Measurements from ENCODE around the gene CFAP299. TPM values are rescaled to one million over a fixed set of nuclear protein-coding genes. Genes with fewer than 3 reads are reported as not detected.

Gene CFAP299
- total and polyA plus RNA-seq, 2 of the 13 experiments (the other 11 are each of a cell fraction or from before 2014, with no cell fraction given) = not detected

GRCh38 chr4:81007417-81007816 lies 671.9 kb downstream of the CFAP299 start:
- ATAC-seq (no peak), DNase-seq (ENCODE audit: low spot score) (no peak), FAIRE-seq (no peak)
- no peak overlapping the region for H3K9ac ChIP-seq (ENCODE audit: insufficient read depth, low read depth, low read length)
- in situ Hi-C loops (cut with HindIII; ENCODE audit: extremely low pct_ligation_motif_present, low pct_unique_long_range_greater_than_20kb) = no loop called here
- TF ChIP-seq ZNF776 (CRISPR knock-in tag; IDR thresholded peaks at IDR 0.05) = no peak
- TF ChIP-seq RXRB (CRISPR knock-in tag; IDR thresholded peaks at IDR 0.05; ENCODE audit: borderline replicate concordance) = no peak
- TF ChIP-seq HNF1B (CRISPR knock-in tag; IDR thresholded peaks at IDR 0.05) = no peak
- TF ChIP-seq HNF1A (IDR thresholded peaks at IDR 0.05; ENCODE audit: low read depth) = no peak
- no peak for TF ChIP-seq HNF1A (CRISPR knock-in tag; IDR thresholded peaks at IDR 0.05; ENCODE audit: borderline replicate concordance)
- no peak for TF ChIP-seq TRIM22 (IDR thresholded peaks at IDR 0.05)
- TF ChIP-seq ONECUT2 (CRISPR knock-in tag; IDR thresholded peaks at IDR 0.05) = no peak
- TF ChIP-seq ZBTB43 (CRISPR knock-in tag; conservative IDR thresholded peaks at IDR 0.05) = no peak
- no peaks in the 10 kb centered on the region for H4K20me1 ChIP-seq (ENCODE audit: insufficient read depth, low read length)
- H3K4me1 ChIP-seq (ENCODE audit: insufficient read depth, low read length) = no peaks in the 10 kb centered on the region
- 6% methylated on average over 2 of the region's 2 CpGs for WGBS (ENCODE audit: low lambda C conversion rate)
- H3K36me3 ChIP-seq (replicated peaks in 1 of 2; ENCODE audit: control insufficient read depth in 1 of 2, insufficient read depth in 2 of 2, low read length in 2 of 2) = no peaks in the 10 kb centered on the region
- H3K27me3 ChIP-seq (ENCODE audit: control insufficient read depth in 1 of 2, insufficient read depth in 2 of 2, low read length in 2 of 2) = no peaks in the 10 kb centered on the region
- H3K4me3 ChIP-seq (replicated peaks in 1 of 3; ENCODE audit: insufficient read depth in 1 of 3, low read depth in 2 of 3, low read length in 3 of 3) = no peak overlapping the region
- no peaks in the 10 kb centered on the region for H3K9me3 ChIP-seq (ENCODE audit: low read length)
- H3K79me2 ChIP-seq (ENCODE audit: insufficient read depth, low read length) = no peaks in the 10 kb centered on the region
- ChIA-PET CTCF (ENCODE audit: low intra/inter-chr PET ratio, low total read pairs) (no interaction called here), POLR2A (no interaction called here)
- intact Hi-C loops (cut with micrococcal nuclease; ENCODE audit: unreplicated experiment) = no loop called here
- H2AFZ ChIP-seq (ENCODE audit: low read length) = no peak overlapping the region
- no TSS peak for BruUV-seq (replicated peaks)
- H3K27ac ChIP-seq (ENCODE audit: extremely low read length, insufficient read depth, low read length) = no peak overlapping the region
- H3K4me2 ChIP-seq (ENCODE audit: low read depth, low read length) = no peak overlapping the region

All from HepG2 (cell line).